Aorta (tissue), 5 donors: Measurements from ENCODE around the gene LRRC4C. TPM values are rescaled to one million over a fixed set of nuclear protein-coding genes. Genes with fewer than 3 reads are reported as not detected.

Experiments used
- ATAC-seq: fragments of 200-7000 bp; cut with Tn5 transposase; one replicate; pipeline ENCODE4 v1.9.1; 2022; ENCODE audit warnings: moderate library complexity; ENCODE audit not compliant: low FRiP score
- DNase-seq, 2 donors: peaks; one replicate each; pipeline ENCODE4 v3.0.0-alpha.2; 2020
- H3K27ac ChIP-seq, 2 donors: one replicate each; pipeline ENCODE4 v1.5.1; 2013; ENCODE audit warnings: low read length in 2 of 2, mild to moderate bottlenecking in 2 of 2, moderate library complexity in 2 of 2, control low read depth in 1 of 2, inconsistent platforms in 1 of 2, low read depth in 1 of 2
- H3K27me3 ChIP-seq, 2 donors: one replicate each; pipeline ENCODE4 v1.6.1; 2013; ENCODE audit warnings: control low read depth in 1 of 2, low read length in 1 of 2, mild to moderate bottlenecking in 1 of 2, moderate library complexity in 1 of 2; ENCODE audit not compliant: insufficient read depth in 2 of 2, control insufficient read depth in 1 of 2
- H3K36me3 ChIP-seq, 2 donors: one replicate each; pipeline ENCODE4 v1.6.1; 2013; ENCODE audit warnings: control low read depth in 1 of 2, low read length in 1 of 2, mild to moderate bottlenecking in 1 of 2; ENCODE audit not compliant: insufficient read depth in 2 of 2, control insufficient read depth in 1 of 2
- H3K4me1 ChIP-seq, 2 donors: one replicate each; pipeline ENCODE4 v1.6.1; 2013; ENCODE audit warnings: low read length in 2 of 2, control low read depth in 1 of 2, mild to moderate bottlenecking in 1 of 2, moderate library complexity in 1 of 2; ENCODE audit not compliant: insufficient read depth in 2 of 2, control insufficient read depth in 1 of 2
- H3K4me3 ChIP-seq, 2 donors: one replicate each; pipeline ENCODE4 v1.5.1; 2013; ENCODE audit warnings: low read length in 2 of 2, control low read depth in 1 of 2, mild to moderate bottlenecking in 1 of 2
- H3K9me3 ChIP-seq: one replicate; pipeline ENCODE4 v1.6.1; 2013; ENCODE audit warnings: mild to moderate bottlenecking, low read length; ENCODE audit not compliant: control insufficient read depth
- WGBS, 2 donors: extraction: QIAGEN DNeasy Blood & Tissue Kit; methylation state at CpG; one replicate each; pipeline ENCODE4 v1.1.7; 2013; 5-methylcytosine and 5-hydroxymethylcytosine counted together
- intact Hi-C, 2 donors: fragments of 100-400 bp; cut with DNase I; formaldehyde crosslinking; loops; one replicate each; pipeline versions ENCODE4 v1.14.2 to v1.15.0; 2022
- polyA plus RNA-seq, 2 donors: library from polyadenylated mRNA; stranded (reverse); fragments of 200-250 nt; gene quantifications; one replicate each; pipeline ENCODE4 v1.2.3, GENCODE V29; 2013
- total RNA-seq, 2 donors: library from RNA; stranded (reverse); fragmentation: NEBNext Ultra II Directional; extraction: Animal tissue kit (Norgen Biotek cat#: 25700); gene quantifications; one replicate each; pipeline ENCODE4 v1.2.1, GENCODE V29; 2021
- donor health status: healthy with polysubstance abuse.
- donor health status: Bipolar disorder and iron deficiency.
- donor health status: DM: no; HTN: no; CAD: no.
- donor health status: DM: no; HTN: no; CAD: no.
- donor health status: DM: yes; HTN: yes; CAD: no.

The LRRC4C gene
- total and polyA plus RNA-seq, 4 donors: 0.63 to 1.9 (median 0.97) TPM

DNA sequence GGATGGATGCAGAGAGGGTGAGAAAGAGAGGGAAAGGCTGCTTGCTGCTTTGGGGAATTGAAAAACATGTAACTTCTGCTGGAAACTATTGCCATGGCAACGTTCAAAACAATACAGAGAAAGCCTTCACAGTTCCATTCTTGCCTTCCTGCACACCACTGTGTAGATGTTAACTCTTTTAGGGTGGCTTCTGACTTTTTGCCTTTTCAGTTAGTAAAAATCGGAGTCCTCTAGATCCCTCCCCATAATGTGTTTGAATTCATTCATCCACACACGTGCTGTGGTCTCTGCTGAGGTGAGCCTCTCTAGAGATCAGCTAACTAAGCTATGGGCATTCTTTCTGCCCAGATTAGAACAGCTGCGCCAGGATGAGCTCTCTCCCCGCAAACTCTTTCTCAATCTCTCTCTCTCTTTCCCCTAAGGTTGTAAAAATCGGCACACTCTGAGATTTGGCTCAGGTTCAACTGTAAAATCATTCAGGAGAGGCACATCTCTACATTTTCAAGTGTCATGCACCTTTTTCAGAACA lies 1178.3 kb downstream of the LRRC4C start:
- no peaks in the 10 kb centered on the region for H3K4me1 ChIP-seq
- H3K27ac ChIP-seq: no peak overlapping the region
- H3K4me3 ChIP-seq: no peak overlapping the region
- WGBS, 2 donors: 30 to 35% methylated on average over 6 of the region's 6 CpGs
- no peaks in the 10 kb centered on the region for H3K36me3 ChIP-seq
- no peak for DNase-seq
- no peaks in the 10 kb centered on the region for H3K27me3 ChIP-seq
- no peak for ATAC-seq
- intact Hi-C loops: no loop called here
- H3K9me3 ChIP-seq: no peaks in the 10 kb centered on the region

DNA sequence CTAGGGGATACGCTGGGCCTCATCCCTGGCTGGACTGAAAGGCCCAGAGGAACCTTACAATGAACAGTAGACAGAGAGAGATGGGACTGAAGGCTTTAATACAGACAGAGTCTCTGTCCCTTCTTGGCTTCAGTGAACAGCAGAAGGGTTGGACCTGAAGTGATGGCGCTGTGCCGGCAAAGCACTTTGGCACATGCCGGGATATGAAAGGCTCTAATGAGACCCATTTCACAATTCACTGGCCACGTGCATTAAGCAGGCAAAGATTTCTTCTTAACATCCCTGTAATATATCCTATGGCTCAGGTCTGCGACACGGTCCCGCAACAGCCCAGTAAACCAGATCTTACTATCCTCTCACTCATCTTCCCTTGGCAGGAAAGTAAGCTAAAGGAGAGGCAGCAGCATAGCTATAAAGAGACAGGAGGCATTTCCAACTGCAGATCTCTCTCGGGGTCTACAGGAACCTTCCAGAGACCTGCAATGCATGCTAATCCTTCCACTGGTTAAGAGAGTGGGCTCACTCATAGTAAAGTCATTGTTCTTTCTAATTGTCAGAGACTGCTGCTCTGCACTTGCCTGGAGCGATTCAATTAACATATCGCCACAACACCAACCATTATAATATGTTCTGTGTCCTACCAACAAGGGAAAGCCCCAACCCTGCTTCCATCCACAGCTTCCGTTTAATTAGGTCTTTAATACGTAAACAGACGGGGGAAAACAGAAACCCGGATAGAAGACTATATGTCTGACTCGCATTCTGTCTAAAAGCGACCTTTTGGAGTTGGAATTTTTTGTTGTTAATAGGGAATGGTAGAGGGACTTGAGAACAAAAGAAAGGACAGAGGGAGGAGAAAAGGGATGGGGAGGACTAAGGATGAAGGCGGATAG lies 1179.0 kb downstream of the LRRC4C start:
- H3K4me3 ChIP-seq: no peak overlapping the region
- H3K27ac ChIP-seq: no peak overlapping the region

DNA sequence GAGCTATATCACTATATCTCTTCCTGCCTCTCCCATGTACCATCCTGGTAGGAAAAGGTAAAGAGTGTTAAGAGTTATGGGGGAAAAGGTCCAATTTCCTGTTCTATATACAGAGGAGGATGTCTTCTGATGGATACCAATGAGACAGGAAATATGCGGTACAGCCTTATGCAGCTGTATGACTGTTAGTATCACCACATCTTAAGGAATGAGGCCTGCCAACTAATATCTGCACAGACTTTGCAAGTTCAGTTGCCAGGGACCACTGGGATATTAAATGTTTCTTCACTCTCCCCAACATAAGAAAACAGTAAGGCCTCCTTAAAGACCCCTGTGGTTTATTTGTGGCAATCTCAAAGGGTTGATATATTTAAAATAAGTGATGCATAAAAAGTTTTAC lies 1182.5 kb downstream of the LRRC4C start:
- no peaks in the 10 kb centered on the region for H3K4me1 ChIP-seq
- no peaks in the 10 kb centered on the region for H3K27me3 ChIP-seq
- no peak for DNase-seq
- no peak overlapping the region for H3K4me3 ChIP-seq
- no peak for ATAC-seq
- 95 to 97% methylated on average over 1 of the region's 1 CpG for WGBS, 2 donors
- H3K9me3 ChIP-seq: no peaks in the 10 kb centered on the region
- intact Hi-C loops: no loop called here
- H3K27ac ChIP-seq: no peak overlapping the region
- no peaks in the 10 kb centered on the region for H3K36me3 ChIP-seq

More for the DNA sequence above, 1179.0 kb downstream of the LRRC4C start:
- no peaks in the 10 kb centered on the region for H3K9me3 ChIP-seq
- no peaks in the 10 kb centered on the region for H3K4me1 ChIP-seq
- DNase-seq: no peak
- no peak for ATAC-seq
- H3K36me3 ChIP-seq: no peaks in the 10 kb centered on the region
- 61 to 69% methylated on average over 18 of the region's 18 CpGs for WGBS, 2 donors
- no peaks in the 10 kb centered on the region for H3K27me3 ChIP-seq
- intact Hi-C loops: no loop called here

DNA sequence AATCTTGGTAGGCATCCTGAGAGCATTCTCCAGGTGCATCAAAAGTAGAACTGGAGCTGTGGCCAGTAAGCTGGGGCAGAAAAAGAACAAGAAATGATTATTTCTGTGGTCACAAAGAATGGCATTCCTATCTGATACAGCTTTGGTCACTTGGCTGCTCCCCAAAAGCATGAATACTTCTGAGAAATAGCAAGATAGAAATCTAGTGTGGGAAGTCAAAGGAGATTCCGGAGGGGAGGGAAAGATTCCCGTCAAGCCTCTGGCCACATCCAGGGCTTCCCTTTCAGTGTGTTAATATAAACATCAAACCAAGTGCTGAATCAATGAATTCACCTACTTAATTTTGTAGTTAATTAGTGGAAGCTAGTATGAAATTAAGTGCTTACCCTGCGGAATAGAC lies 1185.4 kb downstream of the LRRC4C start:
- Histone ChIP-seq H3K27ac (no peak overlapping the region), H3K27me3 (no peaks in the 10 kb centered on the region), H3K36me3 (no peaks in the 10 kb centered on the region), H3K4me1 (no peaks in the 10 kb centered on the region), H3K9me3 (no peaks in the 10 kb centered on the region), H3K4me3 (no peak overlapping the region)
- intact Hi-C loops: no loop called here
- no peak for DNase-seq
- 11 to 29% methylated on average over 3 of the region's 3 CpGs for WGBS, 2 donors
- ATAC-seq: no peak

DNA sequence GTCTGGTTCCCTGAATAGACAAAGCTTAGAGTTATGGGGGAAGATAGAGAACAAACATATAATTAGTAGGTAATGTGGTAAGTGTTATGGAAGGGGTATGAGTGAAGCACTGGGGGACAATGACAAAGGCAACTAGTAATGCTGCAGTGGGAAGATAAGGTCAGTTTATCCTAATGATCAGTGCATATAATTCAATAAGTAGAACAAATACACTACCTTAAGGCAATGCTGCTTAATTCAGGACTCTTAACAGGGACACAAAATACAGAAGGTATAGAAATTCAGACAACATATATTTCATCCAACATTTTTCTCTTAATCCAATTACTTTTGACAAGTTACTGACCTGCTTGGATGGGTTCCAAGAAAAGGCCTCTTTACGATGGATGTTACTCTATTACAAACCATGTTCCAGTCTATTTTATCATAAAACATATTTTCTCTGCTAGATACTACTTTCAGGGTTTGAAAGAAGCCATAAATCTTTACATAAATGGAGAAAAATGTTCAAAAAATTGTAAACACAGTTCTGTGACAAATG lies 1186.2 kb downstream of the LRRC4C start:
- Histone ChIP-seq H3K9me3 (no peaks in the 10 kb centered on the region), H3K27me3 (no peaks in the 10 kb centered on the region), H3K4me1 (no peaks in the 10 kb centered on the region), H3K36me3 (no peaks in the 10 kb centered on the region), H3K4me3 (no peak overlapping the region), H3K27ac (no peak overlapping the region)
- intact Hi-C loops: no loop called here
- 32 to 54% methylated on average over 1 of the region's 1 CpG for WGBS, 2 donors
- no peak for DNase-seq
- no peak for ATAC-seq

DNA sequence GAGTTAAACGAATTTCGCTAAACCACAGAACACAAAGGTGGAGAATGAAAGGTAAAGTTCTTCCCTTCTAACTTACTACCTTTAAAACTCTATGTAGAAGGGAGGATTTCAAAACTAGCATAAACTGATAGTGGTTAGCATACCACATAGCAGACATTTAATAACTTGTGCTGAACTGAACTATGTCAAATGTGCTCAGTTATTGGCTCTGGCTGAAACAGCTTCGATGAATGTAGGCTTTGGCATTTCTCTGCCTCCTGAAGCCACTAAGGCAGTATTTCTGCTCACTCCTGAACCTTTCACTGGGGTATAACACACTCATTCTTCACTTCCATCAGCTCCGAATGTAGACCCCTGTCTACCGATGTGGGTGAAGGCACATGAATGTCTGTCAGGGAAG lies 1188.1 kb downstream of the LRRC4C start:
- no peak for ATAC-seq
- Histone ChIP-seq H3K27ac (no peak overlapping the region), H3K4me3 (no peak overlapping the region), H3K4me1 (no peaks in the 10 kb centered on the region), H3K9me3 (no peaks in the 10 kb centered on the region), H3K36me3 (no peaks in the 10 kb centered on the region), H3K27me3 (no peaks in the 10 kb centered on the region)
- intact Hi-C loops: no loop called here
- DNase-seq: no peak
- WGBS, 2 donors: 73% methylated on average over 5 of the region's 5 CpGs

DNA sequence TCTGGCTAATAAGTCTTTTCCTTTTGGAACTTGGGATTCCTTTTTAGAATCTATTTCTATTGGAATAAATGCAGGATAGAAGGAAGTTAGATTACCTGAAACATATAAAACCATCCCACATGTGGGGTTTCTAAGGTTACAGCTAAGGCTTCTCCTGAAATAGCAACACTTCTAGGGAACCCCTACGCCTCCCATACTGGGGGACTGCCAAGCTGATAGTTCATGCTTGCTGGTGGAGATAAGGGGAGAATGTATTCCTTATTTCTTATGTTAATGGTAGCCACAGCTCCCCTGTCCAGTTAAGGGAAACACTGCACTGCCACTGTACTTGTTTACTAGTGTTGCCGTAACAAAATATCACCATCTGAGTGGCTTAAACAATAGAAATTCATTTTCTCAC lies 1189.6 kb downstream of the LRRC4C start:
- WGBS, 2 donors: 72 to 80% methylated on average over 2 of the region's 2 CpGs
- intact Hi-C loops: no loop called here

DNA sequence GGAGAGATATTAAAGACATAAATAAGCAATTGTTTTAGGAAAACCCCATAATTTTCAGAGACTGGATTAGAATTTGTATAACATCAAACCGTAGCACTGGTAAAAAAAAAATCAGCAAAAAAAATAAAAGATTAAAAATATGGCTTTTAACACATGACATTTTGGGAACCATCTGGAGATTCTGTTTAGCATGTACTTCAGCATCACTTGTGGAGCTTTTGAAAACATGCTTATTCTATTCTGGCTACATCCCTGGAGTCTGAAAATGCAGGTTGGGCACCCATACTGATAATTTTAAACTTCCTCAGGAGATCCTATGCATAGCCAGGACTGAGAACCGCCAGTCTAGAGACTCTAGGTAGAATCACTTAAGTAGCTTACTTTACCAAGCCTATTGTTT lies 1190.9 kb downstream of the LRRC4C start:
- no peaks in the 10 kb centered on the region for H3K9me3 ChIP-seq
- DNase-seq (no peak), ATAC-seq (no peak)

More for the DNA sequence above, 1189.6 kb downstream of the LRRC4C start:
- H3K4me3 ChIP-seq: no peak overlapping the region
- ATAC-seq: no peak
- H3K36me3 ChIP-seq: no peaks in the 10 kb centered on the region
- no peaks in the 10 kb centered on the region for H3K9me3 ChIP-seq
- no peaks in the 10 kb centered on the region for H3K27me3 ChIP-seq
- H3K27ac ChIP-seq: no peak overlapping the region
- H3K4me1 ChIP-seq: no peaks in the 10 kb centered on the region
- DNase-seq: no peak

DNA sequence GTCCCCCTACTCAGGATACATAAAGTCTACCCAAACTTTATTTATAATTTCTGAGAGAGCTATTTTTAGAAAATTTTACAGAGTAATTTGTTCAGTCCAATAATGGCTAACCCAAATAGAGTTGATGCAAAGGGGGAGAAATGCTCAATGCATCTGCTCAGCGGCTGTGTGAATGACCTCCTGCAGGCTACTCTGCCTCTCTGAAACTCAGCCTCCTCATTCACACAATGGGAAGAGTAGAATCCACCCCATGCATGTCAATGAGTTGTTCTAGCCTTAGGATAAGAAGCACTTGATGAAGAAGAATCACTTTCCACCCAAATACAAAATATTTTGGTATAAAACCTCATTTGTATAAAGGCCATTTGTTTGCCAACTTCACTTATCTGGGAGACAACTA lies 1204.0 kb downstream of the LRRC4C start:
- no peaks in the 10 kb centered on the region for H3K36me3 ChIP-seq
- H3K27ac ChIP-seq: no peak overlapping the region
- intact Hi-C loops: no loop called here
- 95 to 100% methylated on average over 1 of the region's 1 CpG for WGBS, 2 donors
- no peaks in the 10 kb centered on the region for H3K27me3 ChIP-seq
- H3K4me1 ChIP-seq: no peaks in the 10 kb centered on the region
- no peak for DNase-seq
- no peak overlapping the region for H3K4me3 ChIP-seq
- H3K9me3 ChIP-seq: no peaks in the 10 kb centered on the region
- ATAC-seq: no peak

More for the DNA sequence above, 1190.9 kb downstream of the LRRC4C start:
- Histone ChIP-seq H3K36me3 (no peaks in the 10 kb centered on the region), H3K27me3 (no peaks in the 10 kb centered on the region), H3K27ac (no peak overlapping the region), H3K4me3 (no peak overlapping the region), H3K4me1 (no peaks in the 10 kb centered on the region)
- intact Hi-C loops: no loop called here
- 75 to 84% methylated on average over 2 of the region's 2 CpGs for WGBS, 2 donors
